ENCODE measurements around the gene LRRC8E.

GRCh38 chr19:7895565-7895964 lies 7.3 kb downstream of the LRRC8E start:
- no peak for TF ChIP-seq CTCF (conservative IDR thresholded peaks at IDR 0.05; ENCODE audit: low read length)
- no peak for TF ChIP-seq EZH2phosphoT487 (IDR thresholded peaks at IDR 0.05; ENCODE audit: borderline replicate concordance)
